Progenitor cell of endocrine pancreas (in vitro differentiated cells): ENCODE results near the gene ALDH9A1. TPM values are rescaled to one million over a fixed set of nuclear protein-coding genes. Genes with fewer than 3 reads are reported as not detected.

Source experiments
- DNase-seq: peaks from one replicate; pipeline ENCODE4 v3.0.0; 2021; ENCODE audit warnings: low spot score; ENCODE audit not compliant: unreplicated experiment
- H3K27ac Mint-ChIP-seq: 2 replicates; pipeline ENCODE4 v1.8.0; 2021; ENCODE audit warnings: mild to moderate bottlenecking, moderate library complexity, mixed read lengths
- H3K27me3 Mint-ChIP-seq: 2 replicates; pipeline ENCODE4 v1.8.0; 2021; ENCODE audit warnings: mixed read lengths
- H3K36me3 Mint-ChIP-seq: 2 replicates; pipeline ENCODE4 v1.8.0; 2022; ENCODE audit warnings: mixed read lengths; ENCODE audit not compliant: insufficient read depth
- H3K4me1 Mint-ChIP-seq: 2 replicates; pipeline ENCODE4 v1.8.0; 2021; ENCODE audit warnings: low read depth, mixed read lengths
- H3K4me3 Mint-ChIP-seq: 2 replicates; pipeline ENCODE4 v1.8.0; 2021; ENCODE audit warnings: low read depth, mild to moderate bottlenecking, moderate library complexity, mixed read lengths
- H3K9me3 Mint-ChIP-seq: 2 replicates; pipeline ENCODE4 v1.8.0; 2021; ENCODE audit warnings: low read depth, mixed read lengths
- CTCF ChIP-seq: fragments of 200-600 bp; sonication (generic); IDR thresholded peaks from one replicate; pipeline ENCODE4 v1.5.0; 2021; ENCODE audit warnings: antibody characterized with exemption, mild to moderate bottlenecking; ENCODE audit not compliant: unreplicated experiment
- total RNA-seq: library from RNA; stranded (reverse); gene quantifications from 2 replicates; pipeline ENCODE4 v1.2.1, GENCODE V29; 2021

ALDH9A1 gene
- total RNA-seq, 1 donor from 2014 or later: 37.3 TPM

- Mint-ChIP-seq H3K4me1 (no peaks in the 10 kb centered on the region), H3K36me3 (peaks cover 6% of the 10 kb centered on the region), H3K9me3 (no peaks in the 10 kb centered on the region), H3K27me3 (no peaks in the 10 kb centered on the region), H3K4me3 (no peak overlapping the region), H3K27ac (no peak overlapping the region)
- no peak for DNase-seq
- TF ChIP-seq CTCF: no peak
Observed at GRCh38 chr1:165650981-165651625, 47.3 kb downstream of the ALDH9A1 start.

GRCh38 chr1:165648919-165649572 lies 49.3 kb downstream of the ALDH9A1 start:
- Mint-ChIP-seq H3K27ac (no peak overlapping the region), H3K36me3 (peaks cover 5% of the 10 kb centered on the region), H3K27me3 (no peaks in the 10 kb centered on the region), H3K4me1 (no peaks in the 10 kb centered on the region), H3K4me3 (no peak overlapping the region), H3K9me3 (no peaks in the 10 kb centered on the region)
- no peak for TF ChIP-seq CTCF
- DNase-seq: no peak

GRCh38 chr1:165647970-165648369 lies 50.4 kb downstream of the ALDH9A1 start:
- Mint-ChIP-seq H3K36me3 (peaks cover 2% of the 10 kb centered on the region), H3K27me3 (no peaks in the 10 kb centered on the region), H3K4me3 (no peak overlapping the region), H3K27ac (no peak overlapping the region), H3K4me1 (no peaks in the 10 kb centered on the region), H3K9me3 (no peaks in the 10 kb centered on the region)
- DNase-seq: no peak
- no peak for TF ChIP-seq CTCF

- H3K4me3 Mint-ChIP-seq: no peak overlapping the region
- peaks cover 2% of the 10 kb centered on the region for H3K36me3 Mint-ChIP-seq
- no peak for TF ChIP-seq CTCF
- no peak overlapping the region for H3K27ac Mint-ChIP-seq
- no peaks in the 10 kb centered on the region for H3K27me3 Mint-ChIP-seq
- no peak for DNase-seq
- no peaks in the 10 kb centered on the region for H3K4me1 Mint-ChIP-seq
- no peaks in the 10 kb centered on the region for H3K9me3 Mint-ChIP-seq
Observed at GRCh38 chr1:165647517-165647916, 50.8 kb downstream of the ALDH9A1 start.

GRCh38 chr1:165645654-165646366 lies 52.6 kb downstream of the ALDH9A1 start:
- DNase-seq: no peak
- Mint-ChIP-seq H3K36me3 (peaks cover 2% of the 10 kb centered on the region), H3K27ac (no peak overlapping the region), H3K9me3 (no peaks in the 10 kb centered on the region), H3K27me3 (no peaks in the 10 kb centered on the region), H3K4me1 (no peaks in the 10 kb centered on the region), H3K4me3 (no peak overlapping the region)
- no peak for TF ChIP-seq CTCF
